Osteoblast (primary cell): ENCODE data around the gene KRT6C. TPM values are rescaled to one million over a fixed set of nuclear protein-coding genes. Genes with fewer than 3 reads are reported as not detected.
"Not testable (repeated sequence)": the region's sequence is repeated elsewhere in the genome, so short reads cannot be mapped to it uniquely, and the experiment has no call there.

ENCODE experiments used
- DNase-seq: peaks from one replicate; pipeline ENCODE4 v3.0.0; 2011; ENCODE audit warnings: low spot score, mixed read lengths; ENCODE audit not compliant: insufficient read length; ENCODE audit errors: missing footprints
- H2AFZ ChIP-seq: 2 replicates; pipeline ENCODE4 v1.6.0; 2011; ENCODE audit warnings: mild to moderate bottlenecking, low read length
- H3K27ac ChIP-seq: 2 replicates; pipeline ENCODE4 v1.5.1; 2011; ENCODE audit warnings: mild to moderate bottlenecking, low read depth, low read length, moderate library complexity
- H3K27me3 ChIP-seq: 2 replicates; pipeline ENCODE4 v1.6.0; 2012; ENCODE audit warnings: mild to moderate bottlenecking, control low read depth, inconsistent platforms, low read length, moderate library complexity; ENCODE audit not compliant: insufficient read depth
- H3K36me3 ChIP-seq: 2 replicates; pipeline ENCODE4 v1.5.1; 2011; ENCODE audit warnings: mild to moderate bottlenecking, low read length, control low read depth, moderate library complexity; ENCODE audit not compliant: insufficient read depth
- H3K4me1 ChIP-seq: 2 replicates; pipeline ENCODE4 v1.5.1; 2011; ENCODE audit warnings: mild to moderate bottlenecking, low read length, control low read depth, moderate library complexity; ENCODE audit not compliant: insufficient read depth
- H3K4me2 ChIP-seq: 2 replicates; pipeline ENCODE4 v1.6.0; 2011; ENCODE audit warnings: mild to moderate bottlenecking, low read length; ENCODE audit not compliant: insufficient read depth
- H3K4me3 ChIP-seq: fragments of 200-600 bp; sonication (generic); 3 replicates; pipeline ENCODE4 v1.5.1; 2012; ENCODE audit warnings: mild to moderate bottlenecking, low read length, inconsistent platforms; ENCODE audit not compliant: insufficient read depth
- H3K79me2 ChIP-seq: 2 replicates; pipeline ENCODE4 v1.6.0; 2012; ENCODE audit warnings: mild to moderate bottlenecking, low read length, control low read depth, inconsistent platforms; ENCODE audit not compliant: insufficient read depth
- H3K9me3 ChIP-seq: 2 replicates; pipeline ENCODE4 v1.5.1; 2011; ENCODE audit warnings: low read depth, low read length, control low read depth
- H4K20me1 ChIP-seq: 2 replicates; pipeline ENCODE4 v1.6.0; 2012; ENCODE audit warnings: mild to moderate bottlenecking, low read length, control low read depth; ENCODE audit not compliant: insufficient read depth
- total RNA-seq: library from RNA; depleted of rRNA; stranded (reverse); fragments of >200 nt; gene quantifications from 2 replicates; pipeline ENCODE4 v1.2.3, GENCODE V29; 2012
- TF ChIP-seq, protein P1 (sequence below): IDR thresholded peaks from 2 replicates; pipeline ENCODE4 v1.5.1; 2011; ENCODE audit warnings: mild to moderate bottlenecking, low read depth, low read length, moderate library complexity; ENCODE audit errors: extremely low read depth

Gene KRT6C
- total RNA-seq, 1 donor, result not detected

GRCh38 chr12:52488736-52489135, 15.1 kb upstream of the KRT6C start:
- no peaks in the 10 kb centered on the region for H4K20me1 ChIP-seq
- DNase-seq, result no peak
- no peaks in the 10 kb centered on the region for H3K9me3 ChIP-seq
- H3K4me2 ChIP-seq, result no peak overlapping the region
- H3K4me1 ChIP-seq, result peaks cover 2% of the 10 kb centered on the region
- H3K27ac ChIP-seq, result no peak overlapping the region
- H3K4me3 ChIP-seq, result no peak overlapping the region
- TF ChIP-seq, protein P1, sequence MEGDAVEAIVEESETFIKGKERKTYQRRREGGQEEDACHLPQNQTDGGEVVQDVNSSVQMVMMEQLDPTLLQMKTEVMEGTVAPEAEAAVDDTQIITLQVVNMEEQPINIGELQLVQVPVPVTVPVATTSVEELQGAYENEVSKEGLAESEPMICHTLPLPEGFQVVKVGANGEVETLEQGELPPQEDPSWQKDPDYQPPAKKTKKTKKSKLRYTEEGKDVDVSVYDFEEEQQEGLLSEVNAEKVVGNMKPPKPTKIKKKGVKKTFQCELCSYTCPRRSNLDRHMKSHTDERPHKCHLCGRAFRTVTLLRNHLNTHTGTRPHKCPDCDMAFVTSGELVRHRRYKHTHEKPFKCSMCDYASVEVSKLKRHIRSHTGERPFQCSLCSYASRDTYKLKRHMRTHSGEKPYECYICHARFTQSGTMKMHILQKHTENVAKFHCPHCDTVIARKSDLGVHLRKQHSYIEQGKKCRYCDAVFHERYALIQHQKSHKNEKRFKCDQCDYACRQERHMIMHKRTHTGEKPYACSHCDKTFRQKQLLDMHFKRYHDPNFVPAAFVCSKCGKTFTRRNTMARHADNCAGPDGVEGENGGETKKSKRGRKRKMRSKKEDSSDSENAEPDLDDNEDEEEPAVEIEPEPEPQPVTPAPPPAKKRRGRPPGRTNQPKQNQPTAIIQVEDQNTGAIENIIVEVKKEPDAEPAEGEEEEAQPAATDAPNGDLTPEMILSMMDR, result no peak
- no peak overlapping the region for H2AFZ ChIP-seq
- no peaks in the 10 kb centered on the region for H3K36me3 ChIP-seq
- peaks cover 39% of the 10 kb centered on the region for H3K27me3 ChIP-seq
- H3K79me2 ChIP-seq, result no peaks in the 10 kb centered on the region

GRCh38 chr12:52487744-52488443, 14.3 kb upstream of the KRT6C start:
- not testable (repeated sequence) for H3K4me3 ChIP-seq, H3K27ac ChIP-seq, H3K9me3 ChIP-seq, H3K79me2 ChIP-seq, H2AFZ ChIP-seq, H4K20me1 ChIP-seq, H3K36me3 ChIP-seq, H3K4me1 ChIP-seq, H3K4me2 ChIP-seq, DNase-seq
- H3K27me3 ChIP-seq, result peaks cover 41% of the 10 kb centered on the region

GRCh38 chr12:52487211-52487610, 13.6 kb upstream of the KRT6C start:
- Histone ChIP-seq H3K4me3 (no peak overlapping the region), H3K9me3 (no peaks in the 10 kb centered on the region), H2AFZ (no peak overlapping the region), H4K20me1 (no peaks in the 10 kb centered on the region), H3K4me1 (no peaks in the 10 kb centered on the region), H3K79me2 (no peaks in the 10 kb centered on the region), H3K36me3 (no peaks in the 10 kb centered on the region), H3K27ac (no peak overlapping the region), H3K27me3 (peaks cover 46% of the 10 kb centered on the region), H3K4me2 (no peak overlapping the region)
- TF ChIP-seq, protein P1, result no peak
- DNase-seq, result no peak

DNA sequence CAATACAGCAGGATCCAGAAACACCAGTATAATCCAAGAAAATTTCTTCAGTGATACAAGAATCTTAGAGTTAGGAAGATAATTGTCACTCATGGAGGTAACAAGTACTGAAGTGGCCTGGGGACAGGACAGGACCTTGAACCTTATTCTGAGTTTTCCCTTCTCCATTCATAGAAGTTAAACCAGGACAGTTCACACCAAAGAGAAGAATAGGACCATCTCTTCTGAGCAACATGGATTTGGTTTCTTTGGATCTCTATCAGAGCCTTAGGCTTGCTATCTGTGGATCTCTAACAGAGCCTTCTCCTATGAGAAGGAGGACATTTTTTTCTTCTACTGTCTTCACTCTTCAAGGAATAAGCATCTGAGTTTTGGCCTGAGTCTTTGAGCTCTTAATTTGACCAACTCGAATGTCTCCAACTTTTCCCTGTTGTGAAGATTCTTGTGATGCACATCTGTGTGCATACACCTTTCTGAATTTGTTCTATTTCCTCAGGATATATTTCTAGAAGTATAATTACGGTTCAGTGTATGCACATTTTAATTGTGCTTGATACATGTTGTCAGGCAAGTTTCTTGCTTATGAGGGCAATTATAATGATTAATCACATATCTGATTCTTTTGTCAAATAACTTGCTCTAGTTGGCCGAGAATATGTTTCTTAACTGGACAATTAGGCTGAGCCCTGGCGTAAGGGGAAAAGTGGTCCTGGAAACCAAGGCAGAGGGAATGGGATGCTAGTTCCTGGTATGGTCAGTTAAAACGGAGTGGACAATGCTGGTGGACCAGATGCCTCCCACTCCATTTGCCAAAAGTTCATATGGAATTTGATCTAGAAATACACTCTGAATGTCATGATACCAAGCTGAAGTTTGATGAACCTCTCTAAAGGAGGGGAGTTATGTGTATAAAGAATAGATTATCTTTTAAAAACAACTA, 12.8 kb upstream of the KRT6C start:
- peaks cover 41% of the 10 kb centered on the region for H3K27me3 ChIP-seq
- no peaks in the 10 kb centered on the region for H3K36me3 ChIP-seq
- TF ChIP-seq, protein P1, result no peak
- H3K9me3 ChIP-seq, result no peaks in the 10 kb centered on the region
- no peak overlapping the region for H3K4me2 ChIP-seq
- no peak overlapping the region for H3K4me3 ChIP-seq
- no peak for DNase-seq
- H2AFZ ChIP-seq, result no peak overlapping the region
- no peaks in the 10 kb centered on the region for H3K79me2 ChIP-seq
- H4K20me1 ChIP-seq, result no peaks in the 10 kb centered on the region
- no peak overlapping the region for H3K27ac ChIP-seq
- H3K4me1 ChIP-seq, result no peaks in the 10 kb centered on the region
